AG04450 (cell line): ENCODE results near the gene CAPN6. TPM values are rescaled to one million over a fixed set of nuclear protein-coding genes. Genes with fewer than 3 reads are reported as not detected.

ENCODE experiments used
- CTCF ChIA-PET: fragments of 300-600, 350-600 bp; formaldehyde crosslinking; extraction: SDS; loops from one replicate; lab custom pipeline; 2022; ENCODE audit warnings: antibody characterized with exemption, inconsistent platforms; lab: Charles Lee
- POLR2A ChIA-PET: fragments of 350-600 bp; formaldehyde crosslinking; extraction: SDS; loops from one replicate; lab custom pipeline; 2021; ENCODE audit warnings: antibody characterized with exemption, inconsistent platforms; lab: Yijun Ruan, JAX
- DNase-seq: peaks from one replicate; pipeline ENCODE4 v3.0.0-alpha.2; 2011; ENCODE audit warnings: low read depth, low spot score
- H3K27ac ChIP-seq: one replicate; pipeline ENCODE4 v1.5.1; 2012; ENCODE audit warnings: low read depth, low read length, control low read depth
- H3K27me3 ChIP-seq: one replicate; pipeline ENCODE4 v1.6.0; 2012; ENCODE audit warnings: low read length; ENCODE audit not compliant: control insufficient read depth, insufficient read depth
- H3K4me3 ChIP-seq: 2 replicates; pipeline ENCODE4 v1.5.1; 2011; ENCODE audit warnings: mild to moderate bottlenecking, low read depth, low read length, control low read depth
- H3K9me3 ChIP-seq: 2 replicates; pipeline ENCODE4 v1.5.1; 2012; ENCODE audit warnings: low read length; ENCODE audit not compliant: control insufficient read depth, insufficient read depth
- CTCF ChIP-seq: IDR thresholded peaks from 2 replicates; pipeline ENCODE4 v1.5.1; 2011; ENCODE audit warnings: low read depth, low read length, control low read depth, inconsistent platforms
- polyA plus RNA-seq: library from polyadenylated mRNA; depleted of rRNA; stranded (reverse); fragments of >200 nt; gene quantifications from 2 replicates; pipeline ENCODE4 v1.2.3, GENCODE V29; 2011

Gene CAPN6
- polyA plus RNA-seq, 1 experiment = not detected

GRCh38 chrX:111302284-111302683 lies 32.0 kb upstream of the CAPN6 start:
- H3K27me3 ChIP-seq = no peaks in the 10 kb centered on the region
- POLR2A ChIA-PET = no interaction called here
- no peaks in the 10 kb centered on the region for H3K9me3 ChIP-seq
- H3K27ac ChIP-seq = no peak overlapping the region
- TF ChIP-seq CTCF = no peak
- no peak for DNase-seq
- no peak overlapping the region for H3K4me3 ChIP-seq
- CTCF ChIA-PET = no interaction called here

- ChIA-PET POLR2A (no interaction called here), CTCF (no interaction called here)
- Histone ChIP-seq H3K9me3 (no peaks in the 10 kb centered on the region), H3K4me3 (no peak overlapping the region), H3K27me3 (no peaks in the 10 kb centered on the region), H3K27ac (no peak overlapping the region)
- no peak for TF ChIP-seq CTCF
- no peak for DNase-seq
Observed at GRCh38 chrX:111288841-111289240, 18.6 kb upstream of the CAPN6 start.

- H3K27me3 ChIP-seq = no peaks in the 10 kb centered on the region
- no peak for DNase-seq
- H3K27ac ChIP-seq = no peak overlapping the region
- no peak overlapping the region for H3K4me3 ChIP-seq
- TF ChIP-seq CTCF = no peak
- ChIA-PET POLR2A (no interaction called here), CTCF (no interaction called here)
- no peaks in the 10 kb centered on the region for H3K9me3 ChIP-seq
Observed at GRCh38 chrX:111284631-111285293, 14.5 kb upstream of the CAPN6 start.

- ChIA-PET POLR2A (no interaction called here), CTCF (no interaction called here)
Observed at GRCh38 chrX:111283446-111283845, 13.2 kb upstream of the CAPN6 start.

More at GRCh38 chrX:111283446-111283845, 13.2 kb upstream of the CAPN6 start:
- Histone ChIP-seq H3K27me3 (no peaks in the 10 kb centered on the region), H3K9me3 (no peaks in the 10 kb centered on the region), H3K27ac (no peak overlapping the region), H3K4me3 (no peak overlapping the region)
- TF ChIP-seq CTCF = no peak
- no peak for DNase-seq
